ENCODE data around the gene C12orf42.
A peak's percentile ranks its signal among the peaks of the same experiment; 100 is the strongest.
"Not testable (repeated sequence)": the region's sequence is repeated elsewhere in the genome, so short reads cannot be mapped to it uniquely, and the experiment has no call there.

C12orf42 gene

GRCh38 chr12:103494734-103495468 is 867 bp downstream of the C12orf42 start:
- peak; percentile 11 for DNase-seq

GRCh38 chr12:103494051-103494733 is 1.6 kb downstream of the C12orf42 start:
- DNase-seq, result no peak

GRCh38 chr12:103493199-103493598 is 2.6 kb downstream of the C12orf42 start:
- DNase-seq, result no peak

GRCh38 chr12:103482365-103482764 is 13.4 kb downstream of the C12orf42 start:
- no peak for DNase-seq

GRCh38 chr12:103475073-103475472 is 20.7 kb downstream of the C12orf42 start:
- no peak for DNase-seq

GRCh38 chr12:103470664-103471063 is 25.1 kb downstream of the C12orf42 start:
- DNase-seq, result no peak

GRCh38 chr12:103469719-103470118 is 26.0 kb downstream of the C12orf42 start:
- no peak for DNase-seq

GRCh38 chr12:103468837-103469236 is 26.9 kb downstream of the C12orf42 start:
- DNase-seq, result no peak

- DNase-seq, result no peak
Measured at GRCh38 chr12:103462675-103463074, 33.1 kb downstream of the C12orf42 start.

GRCh38 chr12:103457471-103457870 is 38.3 kb downstream of the C12orf42 start:
- DNase-seq, result no peak

GRCh38 chr12:103456006-103456405 is 39.8 kb downstream of the C12orf42 start:
- DNase-seq, result no peak

- no peak for DNase-seq
Measured at GRCh38 chr12:103455020-103455763, 40.6 kb downstream of the C12orf42 start.

GRCh38 chr12:103444983-103445382 is 50.8 kb downstream of the C12orf42 start:
- no peak for DNase-seq

GRCh38 chr12:103442822-103443221 is 52.9 kb downstream of the C12orf42 start:
- DNase-seq, result no peak

- no peak for DNase-seq
Measured at GRCh38 chr12:103442182-103442555, 53.6 kb downstream of the C12orf42 start.

- no peak for DNase-seq
Measured at GRCh38 chr12:103441437-103442181, 54.2 kb downstream of the C12orf42 start.

- DNase-seq, result not testable (repeated sequence)
Measured at GRCh38 chr12:103434165-103435105, 61.3 kb downstream of the C12orf42 start.

GRCh38 chr12:103431950-103432349 is 63.8 kb downstream of the C12orf42 start:
- no peak for DNase-seq

- no peak for DNase-seq
Measured at GRCh38 chr12:103431387-103431786, 64.4 kb downstream of the C12orf42 start.

- not testable (repeated sequence) for DNase-seq
Measured at GRCh38 chr12:103425674-103426073, 70.1 kb downstream of the C12orf42 start.

- not testable (repeated sequence) for DNase-seq
Measured at GRCh38 chr12:103424849-103425586, 70.8 kb downstream of the C12orf42 start.
